Heart left ventricle (tissue), 16 donors: ENCODE measurements around the gene PRPF8. TPM values are rescaled to one million over a fixed set of nuclear protein-coding genes. Genes with fewer than 3 reads are reported as not detected.

Experiments
- ATAC-seq, 4 donors: fragments of 200-7000 bp; cut with Tn5 transposase; one replicate each; pipeline ENCODE4 v1.9.1; 2020 to 2022; ENCODE audit warnings: moderate library complexity in 4 of 4, mild to moderate bottlenecking in 3 of 4, moderate number of reproducible peaks in 1 of 4
- DNase-seq, 5 donors: peaks; one replicate each; pipeline ENCODE4 v3.0.0-alpha.2; 2020
- H3K27ac ChIP-seq, 12 donors: fragments of 200-600 bp; sonication (generic) in 4 of 12; one replicate each; pipeline versions ENCODE4 v1.5.0 to v1.8.0; 2016 to 2022; ENCODE audit warnings: mild to moderate bottlenecking in 2 of 12
- H3K27me3 ChIP-seq, 9 donors: fragments of 200-600 bp; sonication (generic) in 2 of 9; one replicate each; pipeline versions ENCODE4 v1.5.1 to v1.8.0; 2016 to 2022; ENCODE audit warnings: mild to moderate bottlenecking in 3 of 9
- H3K36me3 ChIP-seq, 9 donors: fragments of 200-600 bp; sonication (generic) in 2 of 9; one replicate each; pipeline versions ENCODE4 v1.5.0 to v1.8.0; 2018 to 2022; ENCODE audit warnings: mild to moderate bottlenecking in 2 of 9
- H3K4me1 ChIP-seq, 12 donors: fragments of 200-600 bp; sonication (generic) in 4 of 12; one replicate each; pipeline versions ENCODE4 v1.5.0 to v1.8.0; 2016 to 2022; ENCODE audit warnings: mild to moderate bottlenecking in 3 of 12
- H3K4me3 ChIP-seq, 12 donors: fragments of 200-600 bp; sonication (generic) in 4 of 12; one replicate each; pipeline versions ENCODE4 v1.5.0 to v1.8.0; 2017 to 2022; ENCODE audit warnings: mild to moderate bottlenecking in 9 of 12, moderate library complexity in 4 of 12
- H3K9me3 ChIP-seq, 12 donors: fragments of 200-600 bp; sonication (generic) in 4 of 12; one replicate each; pipeline versions ENCODE4 v1.5.0 to v1.8.0; 2016 to 2022; ENCODE audit warnings: mild to moderate bottlenecking in 1 of 12
- CTCF ChIP-seq, 12 donors: fragments of 200-600 bp; sonication (generic) in 4 of 12; IDR thresholded peaks; one replicate each; pipeline versions ENCODE4 v1.5.0 to v1.8.0; 2018 to 2022; ENCODE audit warnings: antibody characterized with exemption in 12 of 12, mild to moderate bottlenecking in 5 of 12
- POLR2A ChIP-seq, 2 donors: fragments of 450-650 bp; IDR thresholded peaks; one replicate each; pipeline ENCODE4 v1.6.1; 2017; ENCODE audit warnings: antibody characterized with exemption in 2 of 2, mild to moderate bottlenecking in 2 of 2, moderate library complexity in 2 of 2
- WGBS, 4 donors: extraction: QIAGEN DNeasy Blood & Tissue Kit in 2 of 4; methylation state at CpG; one replicate each; pipeline versions ENCODE4 v1.1.5 to v1.1.7; 2013 to 2018; 5-methylcytosine and 5-hydroxymethylcytosine counted together
- intact Hi-C, 10 donors: fragments of 100-400 bp; cut with DNase I; formaldehyde crosslinking; loops; one replicate each; pipeline versions ENCODE4 v1.11.1 to v1.14.2; 2022
- polyA plus RNA-seq, 2 donors: library from polyadenylated mRNA; stranded (reverse); fragments of 200-250 nt; gene quantifications; one replicate each; pipeline ENCODE4 v1.2.3, GENCODE V29; 2013
- total RNA-seq, 9 donors: library from RNA; depleted of rRNA in 2 of 9; stranded (reverse); fragments of >200 nt in 2 of 9; fragmentation: NEBNext Ultra II Directional in 3 of 9; extraction: Animal tissue kit (Norgen Biotek cat#: 25700) in 3 of 9; gene quantifications; one replicate each; pipeline versions ENCODE4 v1.1.0 to v1.2.4, GENCODE V29; 2016 to 2023
- donor health status: ischemic (EF 13 %, LVEDD 7.1; RV severe dilation, severe dysfunction).
- donor health status: healthy with polysubstance abuse.
- donor health status: DM: no; HTN: yes; CAD: no.
- donor health status: DM: no; HTN: no; CAD: no.
- donor health status: ischemic (EF 25% LVEDD 6.9; RV normal size, moderate dysfunction).
- donor health status: ischemic (EF 25% LVEDD 5.7; RV mildly dilated, moderate dysfunction).
- donor health status: healthy.
- donor health status: DM: yes; HTN: yes; CAD: no.
- donor health status: ischemic (EF 35%, LVEDD 5.7; RV mildly dilated, moderate dysfunction).
- donor health status: nonischemic (EF 11% LVEDD 7.7; RV severe dilation, severe dysfunction).
- donor health status: DM: yes; HTN: yes; CAD: no.
- donor health status: PGD.
- donor health status: ischemic (EF 29% LVEDD 5.4; RV normal size, mild dysfunction).
- donor health status: nonischemic (EF 23%, LVEDD 6.1; RV moderate dilation, normal function).

The PRPF8 gene
- total and polyA plus RNA-seq, 11 donors, result 70.1 to 195 (median 145) TPM

- H3K9me3 ChIP-seq, result no peaks in the 10 kb centered on the region
- WGBS, 4 donors, result 0 to 1% (median 0%) methylated on average over 15 to 70 of the region's 70 CpGs
- ATAC-seq (peak; percentile 71 to 81 (median 78)), DNase-seq (peak; percentile 100)
- peak overlapping the region; percentile 82 to 100 (median 94) for H3K4me3 ChIP-seq
- H3K4me1 ChIP-seq, result peaks cover 9 to 62% (median 49%) of the 10 kb centered on the region in 12 donors
- no peaks in the 10 kb centered on the region for H3K27me3 ChIP-seq
- peaks cover 0 to 31% (median 28%) of the 10 kb centered on the region in 9 donors for H3K36me3 ChIP-seq
- peak overlapping the region; percentile 96 to 100 (median 100) for H3K27ac ChIP-seq
- intact Hi-C loops, result loop anchor here in 4 of 10 donors (2.0 to 10.0 kb wide), 7 partner anchors 31 to 679 kb away; partner anchors contain the start of genes OVCA2 (in 1 of the 4), PRPF8 (in 1 of the 4) and RTN4RL1 (in 1 of the 4)
- peak; percentile 99 to 100 for TF ChIP-seq POLR2A (IDR thresholded peaks at IDR 0.05)
- peak in 2 of 12 donors; percentile 5 to 28 for TF ChIP-seq CTCF (IDR thresholded peaks at IDR 0.05)
Measured at GRCh38 chr17:1716076-1716911, 31.6 kb upstream of the PRPF8 start.

GRCh38 chr17:1715803-1716075 lies 31.1 kb upstream of the PRPF8 start:
- no peak for ATAC-seq
- H3K27ac ChIP-seq, result peak overlapping the region; percentile 96 to 100 (median 100)

GRCh38 chr17:1714980-1715802 lies 30.5 kb upstream of the PRPF8 start:
- peaks cover 9 to 64% (median 53%) of the 10 kb centered on the region in 12 donors for H3K4me1 ChIP-seq
- no peak for TF ChIP-seq CTCF (IDR thresholded peaks at IDR 0.05)
- peak; percentile 24 to 80 for TF ChIP-seq POLR2A (IDR thresholded peaks at IDR 0.05)
- H3K4me3 ChIP-seq, result peak overlapping the region; percentile 67 to 100 (median 94)
- peak; percentile 92 to 97 (median 94) for DNase-seq
- ATAC-seq, result peak; percentile 39 to 66 (median 61)
- peaks cover 0 to 37% (median 32%) of the 10 kb centered on the region in 9 donors for H3K36me3 ChIP-seq
- intact Hi-C loops, result loop anchor here in 8 of 10 donors (1.0 to 10.0 kb wide), 13 partner anchors 30 to 680 kb away; partner anchors contain the start of genes PRPF8 (in 2 of the 8), OVCA2 (in 1 of the 8), RILP (in 1 of the 8) and RTN4RL1 (in 1 of the 8)
- H3K9me3 ChIP-seq, result no peaks in the 10 kb centered on the region
- no peaks in the 10 kb centered on the region for H3K27me3 ChIP-seq
- peak overlapping the region; percentile 96 to 100 (median 100) for H3K27ac ChIP-seq
- WGBS, 4 donors, result 0 to 2% (median 1%) methylated on average over 16 to 32 of the region's 32 CpGs

More at GRCh38 chr17:1715803-1716075, 31.1 kb upstream of the PRPF8 start:
- intact Hi-C loops, result loop anchor here in 6 of 10 donors (1.0 to 10.0 kb wide), 10 partner anchors 31 to 679 kb away; partner anchors contain the start of genes PRPF8 (in 3 of the 6), OVCA2 (in 1 of the 6), RILP (in 1 of the 6) and RTN4RL1 (in 1 of the 6)
- Histone ChIP-seq H3K36me3 (peaks cover 0 to 36% (median 32%) of the 10 kb centered on the region in 9 donors), H3K4me1 (peaks cover 9 to 64% (median 52%) of the 10 kb centered on the region in 12 donors), H3K4me3 (peak overlapping the region; percentile 67 to 100 (median 94)), H3K9me3 (no peaks in the 10 kb centered on the region), H3K27me3 (no peaks in the 10 kb centered on the region)
- no peak for TF ChIP-seq POLR2A (IDR thresholded peaks at IDR 0.05)
- TF ChIP-seq CTCF (IDR thresholded peaks at IDR 0.05), result no peak
- DNase-seq, result no peak
- WGBS, 4 donors, result 0 to 2% (median 1%) methylated on average over 1 to 22 of the region's 23 CpGs
